ENCODE data around the gene WSCD2. TPM values are rescaled to one million over a fixed set of nuclear protein-coding genes. Genes with fewer than 3 reads are reported as not detected.
A peak's percentile ranks its signal among the peaks of the same experiment; 100 is the strongest.

Gene WSCD2
- polyA plus RNA-seq, 3 donors: not detected

DNA sequence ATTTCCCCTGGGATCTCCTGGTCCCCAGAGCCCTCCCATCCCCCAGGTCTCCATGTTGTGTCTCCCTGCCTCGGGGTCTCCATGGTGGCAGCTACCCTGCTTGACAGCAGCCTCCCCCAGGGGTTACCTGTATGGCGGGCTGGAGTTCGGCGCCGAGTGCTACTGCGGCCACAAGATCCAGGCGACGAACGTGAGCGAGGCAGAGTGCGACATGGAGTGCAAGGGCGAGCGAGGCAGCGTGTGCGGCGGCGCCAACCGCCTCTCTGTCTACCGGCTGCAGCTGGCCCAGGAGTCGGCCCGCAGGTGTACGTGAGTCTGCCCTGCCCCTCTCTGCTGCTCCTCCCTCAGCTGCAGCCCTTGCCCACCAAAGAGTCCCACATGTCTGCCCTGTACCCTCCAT is 80.9 kb downstream of the WSCD2 start:
- 93% methylated on average over 22 of the region's 22 CpGs for WGBS (ENCODE audit: insufficient coverage)
- intact Hi-C loops (cut with micrococcal nuclease): no loop called here
- H3K4me3 Mint-ChIP-seq: no peak overlapping the region
- H3K27me3 Mint-ChIP-seq (ENCODE audit: low read depth in 3 of 3): peaks cover 6 to 11% (median 10%) of the 10 kb centered on the region in 3 donors
- Histone ChIP-seq H3K27me3 (ENCODE audit: control insufficient read depth in 2 of 2, insufficient read depth in 2 of 2, low read length in 2 of 2) (no peaks in the 10 kb centered on the region), H3K4me3 (replicated peaks in 1 of 3; ENCODE audit: low read depth in 2 of 3, low read length in 3 of 3) (no peak overlapping the region), H3K36me3 (replicated peaks in 1 of 2; ENCODE audit: control insufficient read depth in 1 of 2, insufficient read depth in 2 of 2, low read length in 2 of 2) (no peaks in the 10 kb centered on the region), H3K27ac (ENCODE audit: low read depth in 1 of 2, low read length in 2 of 2) (no peak overlapping the region), H3K4me2 (replicated peaks; ENCODE audit: extremely low read depth, low read length, poor library complexity, severe bottlenecking) (no peak overlapping the region), H3K9ac (ENCODE audit: insufficient read depth, low read length, poor library complexity, severe bottlenecking) (no peak overlapping the region), H3K4me1 (ENCODE audit: control insufficient read depth in 1 of 2, insufficient read depth in 2 of 2, low read length in 2 of 2) (no peaks in the 10 kb centered on the region), H2AFZ (ENCODE audit: insufficient read depth, low read depth, low read length, poor library complexity, severe bottlenecking) (no peak overlapping the region), H3K9me3 (replicated peaks in 1 of 2; ENCODE audit: control insufficient read depth in 1 of 2, insufficient read depth in 1 of 2, low read length in 2 of 2) (no peaks in the 10 kb centered on the region), H4K20me1 (ENCODE audit: insufficient read depth, low read length) (no peaks in the 10 kb centered on the region), H3K79me2 (ENCODE audit: insufficient read depth, low read length) (no peaks in the 10 kb centered on the region)
- no peaks in the 10 kb centered on the region for H3K36me3 Mint-ChIP-seq
- H3K9me3 Mint-ChIP-seq: peaks cover 0 to 3% (median 0%) of the 10 kb centered on the region in 7 donors
- DNase-seq: no peak
- H3K4me1 Mint-ChIP-seq: no peaks in the 10 kb centered on the region
- H3K27ac Mint-ChIP-seq: peak overlapping the region in 1 of 7 donors; percentile 28
- TF ChIP-seq, protein P1, sequence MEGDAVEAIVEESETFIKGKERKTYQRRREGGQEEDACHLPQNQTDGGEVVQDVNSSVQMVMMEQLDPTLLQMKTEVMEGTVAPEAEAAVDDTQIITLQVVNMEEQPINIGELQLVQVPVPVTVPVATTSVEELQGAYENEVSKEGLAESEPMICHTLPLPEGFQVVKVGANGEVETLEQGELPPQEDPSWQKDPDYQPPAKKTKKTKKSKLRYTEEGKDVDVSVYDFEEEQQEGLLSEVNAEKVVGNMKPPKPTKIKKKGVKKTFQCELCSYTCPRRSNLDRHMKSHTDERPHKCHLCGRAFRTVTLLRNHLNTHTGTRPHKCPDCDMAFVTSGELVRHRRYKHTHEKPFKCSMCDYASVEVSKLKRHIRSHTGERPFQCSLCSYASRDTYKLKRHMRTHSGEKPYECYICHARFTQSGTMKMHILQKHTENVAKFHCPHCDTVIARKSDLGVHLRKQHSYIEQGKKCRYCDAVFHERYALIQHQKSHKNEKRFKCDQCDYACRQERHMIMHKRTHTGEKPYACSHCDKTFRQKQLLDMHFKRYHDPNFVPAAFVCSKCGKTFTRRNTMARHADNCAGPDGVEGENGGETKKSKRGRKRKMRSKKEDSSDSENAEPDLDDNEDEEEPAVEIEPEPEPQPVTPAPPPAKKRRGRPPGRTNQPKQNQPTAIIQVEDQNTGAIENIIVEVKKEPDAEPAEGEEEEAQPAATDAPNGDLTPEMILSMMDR (IDR thresholded peaks at IDR 0.05): no peak

DNA sequence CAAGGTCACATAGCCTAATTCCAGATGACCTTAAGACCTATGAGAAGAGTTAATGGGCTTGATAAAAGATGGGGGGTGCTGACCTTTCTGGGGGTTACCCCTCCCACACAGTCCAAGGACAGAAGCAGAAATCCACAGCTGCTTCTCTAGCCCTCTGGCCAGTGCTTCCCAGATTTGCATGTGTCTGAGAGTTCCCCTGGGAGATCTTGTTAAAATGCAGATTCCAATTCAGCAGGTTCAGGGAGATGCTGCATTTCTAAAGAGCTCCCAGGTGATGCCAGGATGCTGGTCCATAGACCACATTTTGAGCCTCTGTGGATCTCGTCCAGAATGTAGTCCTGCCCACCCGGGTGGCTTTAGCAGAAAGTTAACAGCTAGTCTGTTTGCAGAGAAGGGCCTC is 82.1 kb downstream of the WSCD2 start:
- Histone ChIP-seq H3K4me1 (ENCODE audit: control insufficient read depth in 1 of 2, insufficient read depth in 2 of 2, low read length in 2 of 2) (no peaks in the 10 kb centered on the region), H3K27me3 (ENCODE audit: control insufficient read depth in 2 of 2, insufficient read depth in 2 of 2, low read length in 2 of 2) (no peaks in the 10 kb centered on the region), H3K9me3 (replicated peaks in 1 of 2; ENCODE audit: control insufficient read depth in 1 of 2, insufficient read depth in 1 of 2, low read length in 2 of 2) (no peaks in the 10 kb centered on the region), H3K27ac (ENCODE audit: low read depth in 1 of 2, low read length in 2 of 2) (no peak overlapping the region), H3K79me2 (ENCODE audit: insufficient read depth, low read length) (no peaks in the 10 kb centered on the region), H3K4me2 (replicated peaks; ENCODE audit: extremely low read depth, low read length, poor library complexity, severe bottlenecking) (no peak overlapping the region), H2AFZ (ENCODE audit: insufficient read depth, low read depth, low read length, poor library complexity, severe bottlenecking) (no peak overlapping the region), H3K36me3 (replicated peaks in 1 of 2; ENCODE audit: control insufficient read depth in 1 of 2, insufficient read depth in 2 of 2, low read length in 2 of 2) (no peaks in the 10 kb centered on the region), H3K4me3 (replicated peaks in 1 of 3; ENCODE audit: low read depth in 2 of 3, low read length in 3 of 3) (no peak overlapping the region), H4K20me1 (ENCODE audit: insufficient read depth, low read length) (no peaks in the 10 kb centered on the region), H3K9ac (ENCODE audit: insufficient read depth, low read length, poor library complexity, severe bottlenecking) (no peak overlapping the region)
- WGBS (ENCODE audit: insufficient coverage): no CpG with 5 or more reads among the region's 2 CpGs
- Mint-ChIP-seq H3K27ac (no peak overlapping the region), H3K9me3 (peaks cover 0 to 3% (median 0%) of the 10 kb centered on the region in 7 donors), H3K27me3 (ENCODE audit: low read depth in 3 of 3) (peaks cover 6 to 11% (median 10%) of the 10 kb centered on the region in 3 donors), H3K4me1 (no peaks in the 10 kb centered on the region), H3K36me3 (no peaks in the 10 kb centered on the region), H3K4me3 (no peak overlapping the region)
- intact Hi-C loops (cut with micrococcal nuclease): no loop called here
- DNase-seq: no peak
- TF ChIP-seq, protein P1 (IDR thresholded peaks at IDR 0.05): no peak
